ENCODE measurements around the gene TADA3.

The TADA3 gene

GRCh38 chr3:9809615-9810432 is 17.6 kb upstream of the TADA3 start, which contains the start of gene TTLL3:
Gene TTLL3, plus strand, starts transcription at chr3:9810262. Its CDS starts 400 bp downstream, at chr3:9810662.
- no peak for DNase-seq

- no peak for DNase-seq
Observed at GRCh38 chr3:9809239-9809614, 17.0 kb upstream of the TADA3 start.

GRCh38 chr3:9808345-9809037 is 16.2 kb upstream of the TADA3 start:
- DNase-seq: no peak

- DNase-seq: no peak
Observed at GRCh38 chr3:9807981-9808344, 15.7 kb upstream of the TADA3 start.

GRCh38 chr3:9806688-9807589 is 14.7 kb upstream of the TADA3 start:
- no peak for DNase-seq

- DNase-seq: no peak
Observed at GRCh38 chr3:9806137-9806536, 13.9 kb upstream of the TADA3 start.

GRCh38 chr3:9804996-9805395 is 12.7 kb upstream of the TADA3 start:
- DNase-seq: no peak

GRCh38 chr3:9803494-9803893 is 11.2 kb upstream of the TADA3 start:
- DNase-seq: no peak

GRCh38 chr3:9800529-9800928 is 8.3 kb upstream of the TADA3 start:
- DNase-seq: no peak

GRCh38 chr3:9797196-9797945 is 5.1 kb upstream of the TADA3 start:
- no peak for DNase-seq

- DNase-seq: no peak
Observed at GRCh38 chr3:9795207-9795606, 2.9 kb upstream of the TADA3 start.

- no peak for DNase-seq
Observed at GRCh38 chr3:9794400-9794799, 2.1 kb upstream of the TADA3 start.

GRCh38 chr3:9793161-9793781 is 998 bp upstream of the TADA3 start:
- no peak for DNase-seq

GRCh38 chr3:9791790-9792404 is 376 bp downstream of the TADA3 start:
- DNase-seq: no peak

GRCh38 chr3:9791127-9791526 is 1.1 kb downstream of the TADA3 start:
- DNase-seq: no peak

GRCh38 chr3:9787714-9788113 is 4.6 kb downstream of the TADA3 start:
- no peak for DNase-seq

GRCh38 chr3:9786825-9787669 is 5.2 kb downstream of the TADA3 start:
- no peak for DNase-seq

GRCh38 chr3:9786209-9786739 is 6.0 kb downstream of the TADA3 start:
- DNase-seq: no peak

- DNase-seq: no peak
Observed at GRCh38 chr3:9785602-9786001, 6.7 kb downstream of the TADA3 start.

- DNase-seq: no peak
Observed at GRCh38 chr3:9784965-9785364, 7.3 kb downstream of the TADA3 start.

Measured in NCI-H187 treated with DMSO at 0.1 percent for 48 hours (cell line).